Panc1 (cell line): ENCODE measurements around the gene INPP1.
"Not testable (repeated sequence)": the region's sequence is repeated elsewhere in the genome, so short reads cannot be mapped to it uniquely, and the experiment has no call there.

Experiments
- CTCF ChIP-seq: fragments of 450-650 bp; IDR thresholded peaks from 2 replicates; pipeline ENCODE4 v1.5.1; 2017; ENCODE audit warnings: mild to moderate bottlenecking
- POLR2AphosphoS5 ChIP-seq: IDR thresholded peaks from 2 replicates; pipeline ENCODE4 v1.6.1; 2012; ENCODE audit warnings: mild to moderate bottlenecking, low read depth, low read length, moderate library complexity
- REST ChIP-seq, 2 experiments: IDR thresholded peaks; 2 replicates each; pipeline ENCODE4 v1.6.1; 2011 to 2012; ENCODE audit warnings: low read depth in 2 of 2, control low read depth in 1 of 2, low read length in 1 of 2, mild to moderate bottlenecking in 1 of 2, moderate library complexity in 1 of 2; ENCODE audit not compliant: insufficient read depth in 1 of 2
- SIN3A ChIP-seq: IDR thresholded peaks from 2 replicates; pipeline ENCODE4 v1.6.1; 2012; ENCODE audit warnings: low read depth, mild to moderate bottlenecking, low read length, moderate library complexity, borderline replicate concordance; ENCODE audit not compliant: insufficient read depth

GRCh38 chr2:190297880-190298279 is 45.5 kb upstream of the INPP1 start:
- not testable (repeated sequence) for TF ChIP-seq REST (IDR thresholded peaks at IDR 0.05; ENCODE audit: insufficient read depth in 1 of 2, low read depth in 2 of 2, low read length in 1 of 2); POLR2AphosphoS5; CTCF; SIN3A
